GM19240 (cell line): Measurements from ENCODE around the gene BLID.

Source experiments
- DNase-seq: peaks from one replicate; pipeline ENCODE4 v3.0.0; 2011; ENCODE audit warnings: low spot score; ENCODE audit not compliant: insufficient read length

BLID gene

DNA sequence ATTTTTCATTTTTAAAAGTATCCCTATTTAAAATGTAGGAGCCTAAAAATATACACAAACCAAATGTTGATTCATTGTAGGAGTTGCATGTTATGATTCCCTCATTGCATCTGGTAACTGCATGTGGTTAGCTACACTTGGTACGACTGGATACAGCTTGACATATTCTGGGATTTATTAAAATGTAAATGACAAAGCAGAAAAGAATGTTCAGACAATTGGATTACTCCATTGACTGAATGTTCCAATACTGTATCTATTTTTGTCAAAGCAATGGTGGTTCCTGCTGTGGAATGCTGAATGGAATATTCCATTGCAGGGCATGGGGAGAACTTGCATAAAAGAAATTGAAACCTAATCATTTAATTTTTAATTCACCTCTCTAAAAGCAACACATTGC, 30.8 kb downstream of the BLID start:
- DNase-seq, result no peak

DNA sequence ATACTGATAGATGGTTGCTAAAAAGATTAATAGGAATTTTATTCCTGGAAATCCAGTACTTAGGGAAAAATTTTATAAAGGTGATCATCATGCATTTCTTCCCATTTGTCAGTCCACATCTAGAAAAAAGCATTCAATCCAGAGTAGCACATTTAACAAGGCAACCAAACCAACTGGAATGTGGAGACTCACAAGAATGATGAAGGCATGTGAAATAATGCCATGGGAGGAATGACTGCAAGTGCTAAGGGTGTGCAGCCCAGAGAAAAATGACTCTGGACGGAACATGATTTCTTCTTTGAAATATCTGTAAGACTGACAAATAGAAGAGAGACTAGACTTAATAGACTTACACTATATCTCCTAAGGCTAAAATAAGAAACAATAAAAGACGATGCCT, 33.8 kb downstream of the BLID start:
- no peak for DNase-seq

GRCh38 chr11:122081073-122081472, 34.9 kb downstream of the BLID start:
- no peak for DNase-seq

DNA sequence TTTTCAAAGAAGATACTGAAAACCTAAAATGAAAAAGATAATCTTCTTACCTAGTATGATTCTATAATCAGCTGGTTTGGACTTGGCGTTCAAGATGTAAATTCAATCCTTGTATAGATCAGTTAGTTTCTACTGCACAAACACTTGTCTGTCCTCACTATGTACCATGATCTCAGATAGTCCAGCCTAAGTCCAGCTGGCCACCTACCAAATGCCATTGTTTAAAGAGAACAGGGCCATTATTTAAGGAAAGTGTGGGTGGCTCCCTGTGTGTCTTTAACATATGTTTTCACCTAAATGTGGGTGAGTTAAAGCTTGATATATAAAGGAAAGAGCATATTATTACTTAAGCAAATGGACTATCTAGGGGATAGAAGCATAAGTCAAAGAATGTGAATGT, 38.6 kb downstream of the BLID start:
- no peak for DNase-seq

DNA sequence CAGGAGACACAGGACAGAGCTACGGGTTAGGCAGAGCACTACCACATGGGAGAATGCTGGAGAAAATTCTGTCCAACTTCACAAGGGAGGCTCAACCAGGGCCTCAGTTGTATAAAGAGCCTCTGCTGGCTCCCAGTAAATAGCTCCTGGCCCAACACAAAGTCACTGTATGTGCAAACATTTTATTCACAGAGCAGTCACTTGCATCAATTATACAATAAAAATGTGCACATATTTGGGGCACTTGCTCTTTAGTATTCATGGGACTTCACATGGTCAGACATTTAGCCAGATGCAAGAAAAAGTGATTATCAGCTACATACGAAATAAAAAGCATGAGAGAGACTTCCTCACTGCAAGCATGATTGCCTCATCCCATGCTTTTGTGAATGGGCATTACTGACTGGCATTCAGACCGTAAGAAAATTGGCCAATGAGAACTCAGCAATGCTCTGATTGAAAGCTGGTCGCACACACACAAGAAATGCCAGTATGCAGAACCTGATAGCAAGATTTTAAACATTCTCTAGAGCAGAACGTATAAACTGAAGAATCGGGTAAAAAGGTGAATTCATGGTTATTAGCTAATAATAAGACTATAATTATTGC, 39.4 kb downstream of the BLID start:
- no peak for DNase-seq

- DNase-seq, result no peak
These were observed 41.0 kb downstream of the BLID start for GRCh38 chr11:122075016-122075415.

- DNase-seq, result no peak
These were observed 42.0 kb downstream of the BLID start for GRCh38 chr11:122074022-122074421.

DNA sequence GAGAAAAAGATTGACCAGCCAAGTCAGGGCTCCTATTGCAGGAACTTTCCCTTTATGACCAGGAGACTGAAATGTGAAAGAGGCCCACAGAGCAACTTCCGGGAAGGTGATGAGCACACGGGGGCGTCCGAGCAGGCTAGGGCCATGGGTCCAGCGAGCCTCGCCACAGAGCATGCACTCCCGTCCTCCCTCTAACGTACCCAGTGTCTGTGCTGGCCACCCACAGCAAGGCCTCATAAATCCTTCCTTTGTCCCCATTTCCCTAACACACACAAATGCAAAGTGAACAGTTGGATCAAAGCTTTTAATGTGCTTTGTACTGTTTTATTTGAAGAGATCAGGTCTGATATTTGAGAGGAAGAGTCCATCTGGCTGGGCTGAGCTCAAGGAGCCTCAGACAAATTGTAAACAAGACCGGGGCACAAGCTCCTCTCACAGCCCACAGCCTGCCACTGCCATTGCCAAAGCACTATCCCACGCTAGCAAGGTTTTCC, 44.3 kb downstream of the BLID start:
- DNase-seq, result no peak

DNA sequence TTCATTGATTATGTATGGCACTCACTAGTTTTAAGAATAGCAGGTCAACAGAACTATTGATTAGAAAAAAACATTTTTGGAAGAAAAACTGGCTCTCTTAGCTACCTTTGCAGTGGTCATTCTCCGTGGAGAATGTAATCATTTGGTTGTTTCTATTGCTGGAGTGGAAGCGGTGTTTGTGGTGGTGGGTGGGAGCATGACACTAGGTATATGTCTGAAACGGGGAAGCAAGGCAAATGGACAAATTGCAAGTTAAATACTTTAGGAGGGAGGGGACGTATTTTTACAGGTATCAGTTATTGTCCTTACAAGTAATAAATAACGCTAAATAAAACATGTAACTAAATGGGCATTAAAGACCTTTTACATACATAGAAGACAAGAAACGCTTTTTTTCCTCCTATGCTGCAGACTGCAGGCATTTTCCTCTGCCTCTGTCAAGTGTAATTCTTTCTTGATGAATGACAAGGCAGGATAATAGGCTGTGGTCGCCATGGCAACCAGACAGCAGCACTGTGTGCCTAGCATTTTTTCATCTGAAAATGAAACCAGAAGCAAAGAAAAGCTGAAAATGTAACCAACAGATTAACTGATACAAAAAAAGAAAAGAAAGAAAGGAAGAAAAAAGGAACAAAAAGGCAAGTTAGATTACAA, 46.2 kb downstream of the BLID start:
- no peak for DNase-seq

GRCh38 chr11:122068837-122069236, 47.2 kb downstream of the BLID start:
- no peak for DNase-seq

GRCh38 chr11:122068141-122068540, 47.9 kb downstream of the BLID start:
- DNase-seq, result no peak
